GM21717 (cell line): ENCODE results near the gene ASIP.
"Not testable (repeated sequence)": the region's sequence is repeated elsewhere in the genome, so short reads cannot be mapped to it uniquely, and the experiment has no call there.

Experiments
- ATAC-seq: cut with Tn5 transposase; IDR thresholded peaks from one replicate; pipeline ENCODE4 v1.9.1; 2021; ENCODE audit warnings: mild to moderate bottlenecking, moderate library complexity; ENCODE audit not compliant: unreplicated experiment

The ASIP gene

DNA sequence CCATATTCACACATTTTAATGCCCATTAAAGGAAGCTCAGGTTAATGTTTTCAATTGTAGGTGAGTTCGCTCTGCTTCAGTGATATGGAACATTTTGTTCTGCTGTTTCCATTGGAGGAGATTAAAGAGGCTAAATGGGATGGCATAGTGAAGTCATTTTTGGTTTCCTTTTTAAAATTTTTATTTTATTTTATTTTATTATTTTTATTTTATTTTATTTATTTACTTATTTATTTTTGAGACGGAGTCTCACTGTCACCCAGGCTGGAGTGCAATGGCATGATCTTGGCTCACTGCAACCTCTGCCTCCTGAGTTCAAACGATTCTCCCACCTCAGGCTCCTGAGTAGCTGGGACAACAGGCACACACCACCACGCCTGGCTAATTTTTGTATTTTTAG is 792 bp downstream of the ASIP start:
- not testable (repeated sequence) for ATAC-seq

DNA sequence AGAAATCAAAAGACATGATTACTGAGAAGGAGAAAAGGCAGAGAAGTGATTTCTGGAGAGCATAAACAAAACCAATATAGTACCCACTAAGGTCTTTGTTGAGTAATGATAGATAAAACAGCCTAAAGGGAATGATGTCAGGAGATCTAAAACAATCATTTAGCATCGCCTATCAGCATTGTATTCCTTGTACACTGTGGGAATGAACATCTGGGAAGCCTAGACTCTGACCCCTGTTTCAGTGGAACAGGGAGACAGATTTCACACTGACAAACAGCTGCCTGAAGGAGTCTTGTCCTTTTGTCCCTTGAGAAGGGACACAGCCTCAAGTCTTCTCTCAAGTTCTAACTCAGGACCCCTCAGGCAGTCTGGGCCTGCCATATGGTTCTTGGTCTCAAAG is 1.7 kb downstream of the ASIP start:
- no peak for ATAC-seq

DNA sequence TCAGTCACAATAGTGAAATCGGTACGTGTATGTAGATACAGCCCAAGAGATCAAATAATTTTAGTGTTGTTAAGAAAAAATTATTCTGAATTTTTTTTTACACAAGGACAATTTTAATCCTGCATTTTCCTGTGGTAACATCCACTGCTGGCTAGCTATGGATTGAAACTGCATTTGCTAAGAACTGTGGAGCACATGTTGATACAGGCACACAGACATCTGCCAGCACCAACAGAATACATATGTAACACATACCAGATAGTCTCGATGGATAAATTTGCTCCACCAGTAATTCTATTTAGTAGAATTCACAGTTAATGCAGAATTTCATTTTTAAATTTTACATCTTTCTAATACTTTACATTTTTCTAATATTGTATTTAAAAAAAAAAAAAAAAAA is 2.2 kb downstream of the ASIP start:
- ATAC-seq: no peak

DNA sequence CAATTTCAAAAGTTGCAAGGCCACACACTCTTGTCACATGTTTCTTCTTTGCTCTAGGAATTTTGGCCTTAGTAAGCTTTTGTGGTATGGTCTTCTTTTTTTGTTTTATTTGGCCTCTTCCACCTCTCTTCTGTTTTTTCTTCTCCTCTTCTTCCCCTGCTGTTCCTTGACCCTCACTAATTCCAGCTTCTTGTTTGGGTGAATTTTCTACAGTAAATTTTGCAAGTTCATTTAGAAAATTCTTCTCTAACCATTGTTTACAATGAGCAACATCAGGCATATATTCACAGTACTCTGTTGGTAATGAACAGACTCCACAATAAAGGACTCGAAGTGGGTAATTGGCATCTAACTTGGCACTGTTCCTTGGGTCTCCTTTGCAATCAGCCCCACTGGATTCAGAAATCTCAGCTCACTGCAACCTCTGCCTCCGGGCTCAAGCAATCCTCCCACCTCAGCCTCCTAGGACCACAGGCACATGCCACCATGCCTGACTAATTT is 5.0 kb downstream of the ASIP start:
- no peak for ATAC-seq

DNA sequence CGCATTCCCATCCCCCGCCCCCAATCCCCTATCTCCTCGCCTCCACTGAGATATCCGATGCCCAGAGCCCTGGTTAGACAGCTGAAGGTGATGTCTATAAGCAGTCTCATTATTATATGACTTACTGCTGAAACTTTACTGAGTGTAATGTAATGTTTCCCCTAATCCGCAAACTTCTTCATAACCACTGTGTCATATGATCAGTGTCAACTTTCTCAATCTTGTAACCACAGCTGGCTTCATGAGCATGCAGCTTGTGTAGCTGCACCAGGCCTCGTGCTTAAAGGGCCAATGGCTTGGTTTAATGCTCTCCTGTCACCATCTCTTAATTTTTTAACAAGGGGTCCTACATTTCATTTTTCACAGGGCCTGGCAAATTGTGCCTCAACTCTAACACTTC is 8.1 kb downstream of the ASIP start:
- ATAC-seq: no peak

DNA sequence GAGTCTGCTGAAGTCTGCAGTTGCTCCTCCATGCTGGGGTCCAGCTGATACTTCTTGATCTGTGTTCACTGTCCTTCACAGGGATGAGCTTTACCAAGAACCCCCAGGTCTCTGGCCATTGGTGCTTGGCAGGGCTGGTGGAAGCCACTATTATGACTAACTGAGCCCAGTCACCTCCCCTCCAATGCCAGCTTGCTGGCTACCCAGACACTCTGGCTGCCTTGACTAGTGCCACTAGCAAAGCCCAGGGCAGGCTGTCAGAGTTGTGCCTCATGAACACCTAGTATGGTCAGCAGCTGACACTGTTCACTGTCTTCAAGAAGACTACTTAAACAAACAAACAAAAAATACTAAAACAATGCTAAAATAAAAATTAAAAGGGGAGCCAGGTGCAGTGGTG is 8.8 kb downstream of the ASIP start:
- no peak for ATAC-seq

DNA sequence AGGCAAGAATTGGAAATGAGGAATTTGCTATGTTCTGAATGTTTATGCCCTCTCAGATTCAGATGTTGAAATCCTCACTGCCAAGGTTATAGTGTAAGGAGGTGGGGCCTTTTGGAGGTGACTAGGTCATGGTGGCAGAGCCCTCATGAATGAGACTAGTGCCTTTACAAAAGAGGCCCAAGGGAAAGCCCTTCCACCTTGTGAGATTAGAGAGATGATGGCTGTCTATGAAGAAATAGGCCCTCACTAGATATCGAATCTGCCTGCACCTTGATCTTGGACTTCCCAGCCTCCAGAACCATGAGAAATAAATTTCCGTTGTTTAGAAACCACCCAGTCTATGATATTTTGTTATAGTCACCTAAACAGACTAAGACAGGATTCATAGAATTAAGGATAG is 10.4 kb downstream of the ASIP start:
- ATAC-seq: no peak

DNA sequence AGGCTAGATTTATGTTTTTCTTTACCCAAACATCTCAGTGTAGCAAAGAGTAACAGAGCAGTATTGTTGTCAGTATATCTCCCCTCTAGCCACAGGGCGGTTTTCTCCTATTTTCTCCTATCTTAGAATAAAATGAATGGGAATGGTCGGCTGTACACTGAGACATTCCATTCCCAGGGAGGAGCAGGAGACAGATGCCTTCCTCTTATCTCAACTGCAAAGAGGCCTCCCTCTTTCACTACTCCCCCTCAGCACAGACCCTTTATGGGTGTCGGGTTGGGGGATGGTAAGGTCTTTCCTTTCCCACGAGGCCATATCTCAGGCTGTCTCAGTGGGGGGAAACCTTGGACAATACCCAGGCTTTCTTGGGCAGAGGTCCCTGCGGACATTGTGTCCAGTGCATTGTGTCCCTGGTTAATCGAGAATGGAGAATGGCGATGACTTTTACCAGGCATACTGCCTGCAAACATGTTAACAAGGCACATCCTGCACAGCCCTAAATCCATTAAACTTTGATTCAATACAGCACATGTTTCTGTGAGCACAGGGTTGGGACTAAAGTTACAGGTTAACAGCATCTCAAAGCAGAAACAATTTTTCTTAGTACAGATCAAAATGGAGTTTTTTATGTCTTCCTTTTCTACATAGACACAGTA is 11.3 kb downstream of the ASIP start:
- not testable (repeated sequence) for ATAC-seq

DNA sequence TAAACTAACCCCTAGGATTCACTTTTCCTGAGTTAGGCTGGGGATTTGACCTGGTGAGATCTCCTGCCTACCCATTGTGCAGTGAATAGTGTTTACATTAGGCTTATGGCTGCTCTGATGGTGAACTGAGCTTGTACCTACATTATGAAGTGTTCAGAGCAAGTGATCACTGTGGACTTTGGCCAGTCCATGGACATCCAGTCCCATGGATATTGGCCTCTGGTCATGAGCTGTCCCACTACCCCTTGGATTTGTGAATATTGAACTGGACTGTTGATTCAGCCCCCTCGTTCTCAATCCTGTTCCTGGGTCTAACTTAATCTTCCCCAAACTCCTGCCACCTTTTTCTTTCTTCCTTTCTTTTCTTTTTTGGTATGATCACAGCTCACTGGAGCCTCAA is 13.8 kb downstream of the ASIP start:
- no peak for ATAC-seq

DNA sequence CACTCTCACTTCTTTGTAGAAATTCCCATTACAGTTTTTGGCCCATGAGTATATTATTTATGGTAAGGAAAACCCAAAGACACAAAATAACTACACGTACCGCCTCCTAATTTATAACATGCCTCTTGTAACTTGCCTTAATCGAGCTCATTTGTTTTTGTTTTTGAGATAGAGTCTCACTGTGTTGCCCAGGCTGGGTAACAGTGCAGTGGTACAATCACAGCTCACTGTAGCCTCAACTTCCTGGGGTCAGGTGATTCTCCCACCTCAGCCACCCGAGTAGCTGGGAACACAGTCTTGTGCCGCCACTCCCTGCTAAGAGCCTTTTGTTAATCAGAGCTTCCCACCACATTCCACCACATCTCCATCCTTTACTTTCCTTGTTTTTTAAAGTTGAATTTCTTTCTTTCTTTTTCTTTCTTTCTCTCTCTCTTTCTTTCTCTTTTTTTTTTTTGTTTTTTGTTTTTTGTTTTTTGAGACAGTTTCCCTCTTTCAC is 15.5 kb downstream of the ASIP start:
- no peak for ATAC-seq

DNA sequence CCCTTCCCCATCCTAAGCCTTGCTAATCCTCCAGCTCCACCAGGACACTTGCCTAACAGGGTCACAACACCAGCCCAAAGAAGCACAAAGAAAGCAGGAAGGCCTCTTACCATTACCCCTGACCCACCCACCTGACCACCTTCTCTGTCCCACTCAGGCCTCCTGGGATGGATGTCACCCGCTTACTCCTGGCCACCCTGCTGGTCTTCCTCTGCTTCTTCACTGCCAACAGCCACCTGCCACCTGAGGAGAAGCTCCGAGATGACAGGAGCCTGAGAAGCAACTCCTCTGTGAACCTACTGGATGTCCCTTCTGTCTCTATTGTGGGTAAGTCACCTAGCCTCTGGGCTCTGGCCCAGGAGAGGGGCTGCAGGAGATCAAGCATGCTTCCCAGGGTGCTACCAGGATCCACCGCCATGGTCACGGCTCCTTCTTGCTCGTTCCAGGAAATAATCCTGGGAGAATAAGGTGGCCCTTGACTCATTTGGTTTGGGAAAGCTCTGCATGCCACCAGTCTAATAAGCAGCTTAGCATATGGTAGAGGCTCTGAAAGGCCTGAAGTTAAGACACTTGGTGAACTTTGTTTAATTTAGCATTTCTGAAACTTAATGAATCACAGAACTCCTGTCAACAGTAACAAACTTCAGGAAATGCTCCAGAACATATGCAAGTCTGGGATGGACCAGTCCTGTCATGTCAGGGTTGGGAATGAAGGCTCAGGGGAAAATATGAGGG is 19.2 kb downstream of the ASIP start:
- no peak for ATAC-seq

DNA sequence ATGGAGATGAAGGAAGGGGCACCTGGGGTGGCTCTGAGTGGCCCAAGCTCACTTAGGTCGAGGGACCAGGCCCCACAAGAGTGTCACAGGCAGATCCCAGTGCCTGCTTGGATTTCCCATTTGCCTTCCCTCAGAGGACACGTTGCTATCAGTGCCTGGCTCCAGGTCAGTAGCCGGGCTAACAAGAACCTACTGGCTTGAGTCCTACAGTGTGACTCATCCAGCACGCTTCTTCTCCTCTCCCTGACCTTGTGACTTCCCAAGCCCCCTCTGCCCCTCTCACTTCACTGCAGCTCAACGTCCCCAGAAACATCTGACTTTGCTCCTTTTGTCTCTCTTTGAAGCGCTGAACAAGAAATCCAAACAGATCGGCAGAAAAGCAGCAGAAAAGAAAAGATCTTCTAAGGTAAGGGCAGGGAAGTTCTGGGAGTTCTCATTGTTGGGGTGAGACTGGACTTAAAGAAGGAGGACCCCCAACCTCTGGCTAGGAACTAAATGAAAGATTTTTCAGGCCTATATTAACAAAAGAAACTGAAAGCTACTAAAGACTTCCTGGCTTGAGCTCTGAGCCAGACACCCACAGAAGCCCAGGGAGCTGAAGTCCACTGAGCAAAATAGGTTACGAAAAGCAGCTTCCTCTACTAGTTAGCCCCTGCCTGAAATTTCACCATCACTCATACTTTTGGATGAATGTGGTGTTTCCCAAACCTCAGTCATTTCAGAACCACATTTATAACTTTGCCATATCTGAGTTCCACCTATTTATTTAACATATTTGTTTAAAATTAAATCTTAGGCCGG is 21.5 kb downstream of the ASIP start:
- no peak for ATAC-seq

DNA sequence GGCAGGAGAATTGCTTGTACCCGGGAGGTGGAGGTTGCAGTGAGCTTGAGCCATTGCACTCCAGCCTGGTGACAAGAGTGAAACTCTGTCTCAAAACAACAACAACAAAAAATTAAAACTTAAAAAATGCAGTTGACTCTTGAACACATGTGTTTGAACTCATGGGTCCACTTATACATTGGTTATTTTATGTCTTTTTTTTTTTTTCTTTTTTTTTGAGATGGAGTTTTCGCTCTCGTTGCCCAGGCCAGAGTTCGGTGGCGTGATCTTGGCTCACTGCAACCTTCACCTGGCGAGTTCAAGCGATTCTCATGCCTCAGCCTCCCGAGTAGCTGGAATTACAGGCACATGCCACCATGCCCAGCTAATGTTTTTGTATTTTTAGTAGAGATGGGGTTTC is 22.2 kb downstream of the ASIP start:
- ATAC-seq: not testable (repeated sequence)

DNA sequence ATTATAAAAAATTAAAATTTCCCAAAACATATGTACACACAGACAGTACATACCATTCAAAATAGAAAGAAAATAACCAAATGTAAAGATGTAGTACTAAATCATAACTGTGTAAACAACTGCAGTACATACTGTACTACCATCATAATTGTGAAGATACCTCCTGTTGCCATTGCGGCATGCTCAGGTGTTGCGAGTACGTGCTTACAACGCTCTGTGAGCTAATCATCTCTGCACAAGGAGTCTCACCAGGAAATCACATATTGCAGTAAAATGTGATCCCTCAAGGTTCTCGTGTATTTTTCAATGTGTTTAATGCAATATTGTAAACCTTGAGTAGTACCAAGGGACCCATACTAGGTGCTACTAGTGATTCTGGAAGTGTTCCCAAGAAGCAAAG is 22.9 kb downstream of the ASIP start:
- ATAC-seq: no peak

DNA sequence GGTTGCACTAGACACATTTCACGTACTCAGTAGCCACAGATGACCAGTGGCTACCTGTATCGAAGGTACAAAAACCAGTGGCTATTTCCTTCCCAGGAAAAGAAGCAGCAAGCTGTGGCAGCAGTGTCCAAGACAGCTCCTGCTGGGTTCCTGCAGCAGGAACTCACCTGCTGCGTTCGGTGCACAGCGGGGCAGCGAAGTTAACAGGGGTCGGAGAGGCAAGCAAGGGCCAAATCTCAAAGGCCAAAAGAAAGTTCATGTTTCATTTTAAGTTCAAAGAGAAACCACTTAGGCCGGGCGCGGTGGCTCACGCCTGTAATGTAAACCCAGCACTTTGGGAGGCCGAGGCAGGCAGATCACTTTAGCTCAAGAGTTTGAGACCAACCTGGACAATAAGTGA is 26.9 kb downstream of the ASIP start:
- no peak for ATAC-seq

DNA sequence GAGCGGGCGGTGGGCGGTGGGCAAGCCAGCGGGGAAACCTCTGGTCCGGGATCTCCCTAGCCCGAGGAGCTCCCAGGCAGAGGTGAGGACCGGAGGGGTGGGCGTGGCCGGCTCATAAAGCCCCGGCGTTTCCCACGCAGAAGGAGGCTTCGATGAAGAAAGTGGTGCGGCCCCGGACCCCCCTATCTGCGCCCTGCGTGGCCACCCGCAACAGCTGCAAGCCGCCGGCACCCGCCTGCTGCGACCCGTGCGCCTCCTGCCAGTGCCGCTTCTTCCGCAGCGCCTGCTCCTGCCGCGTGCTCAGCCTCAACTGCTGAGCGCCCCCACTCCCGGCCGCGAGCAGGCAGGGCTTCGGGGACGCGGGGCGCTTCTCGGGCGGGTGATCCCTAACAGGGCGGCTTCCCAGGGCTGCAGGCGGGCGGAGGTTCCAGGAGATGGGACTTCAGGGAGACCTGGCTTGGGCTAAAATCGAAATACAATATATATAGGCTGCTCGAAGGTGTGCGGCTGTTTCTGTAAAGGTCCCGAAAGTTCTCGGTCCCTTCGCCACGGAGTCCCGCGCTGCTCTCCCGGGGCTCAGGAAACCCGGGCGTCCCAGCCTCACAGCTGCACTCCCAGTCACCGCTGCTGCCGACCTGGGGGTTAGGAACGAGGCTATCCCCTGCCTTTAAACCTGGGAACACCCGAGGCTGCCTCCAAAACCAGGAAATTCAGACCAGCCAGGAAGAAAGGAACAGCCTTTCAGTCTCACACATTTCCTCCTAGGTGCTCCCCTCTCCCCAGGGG is 27.8 kb downstream of the ASIP start:
- no peak for ATAC-seq

DNA sequence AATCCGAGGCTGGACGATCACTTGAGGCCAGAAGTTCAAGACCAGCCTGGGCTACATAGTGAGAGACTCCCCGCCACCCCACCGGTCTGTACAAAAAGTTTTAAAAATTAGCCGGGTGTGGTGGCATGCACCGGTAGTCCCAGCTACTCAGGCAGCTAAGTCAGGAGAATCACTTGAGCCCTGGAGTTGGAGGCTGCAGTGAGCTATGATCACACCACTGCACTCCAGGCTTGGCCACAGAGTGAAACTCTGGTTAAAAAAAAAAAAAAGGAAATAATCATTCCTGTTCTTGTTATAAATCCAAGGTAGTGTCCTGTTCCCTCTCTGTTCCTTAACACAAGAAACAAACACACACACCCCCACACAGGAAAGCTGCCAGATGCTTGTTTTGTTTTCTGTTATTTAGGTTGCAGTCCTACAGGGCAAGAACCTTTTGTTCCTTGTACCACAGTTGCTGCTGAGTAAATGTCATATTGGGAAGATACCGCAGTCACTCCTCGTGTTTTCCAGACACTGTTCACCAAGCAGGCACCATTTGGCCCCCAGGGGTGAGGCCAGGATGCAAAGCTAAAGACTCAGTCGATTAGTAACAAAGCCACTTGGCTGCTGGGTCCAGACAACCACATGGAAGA is 28.9 kb downstream of the ASIP start:
- no peak for ATAC-seq

DNA sequence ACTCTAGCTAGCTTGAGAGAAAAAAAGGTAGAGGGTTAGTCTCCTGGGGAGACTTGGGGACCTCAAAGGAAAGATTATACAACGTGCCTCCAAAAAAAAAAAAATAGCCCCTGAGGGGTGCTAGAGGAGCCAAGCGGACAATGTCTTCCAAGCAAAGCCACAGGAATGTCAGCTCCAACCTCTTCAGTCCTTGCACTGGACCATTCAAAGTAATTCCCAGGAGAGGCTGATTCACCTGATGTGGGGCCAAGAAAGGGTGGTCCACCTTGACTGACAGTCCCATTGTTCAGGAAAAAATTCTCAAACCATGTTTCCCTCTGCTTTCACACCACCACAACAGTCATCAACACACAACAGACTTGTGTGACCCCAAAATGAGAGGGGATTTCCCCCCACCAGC is 30.7 kb downstream of the ASIP start:
- no peak for ATAC-seq

DNA sequence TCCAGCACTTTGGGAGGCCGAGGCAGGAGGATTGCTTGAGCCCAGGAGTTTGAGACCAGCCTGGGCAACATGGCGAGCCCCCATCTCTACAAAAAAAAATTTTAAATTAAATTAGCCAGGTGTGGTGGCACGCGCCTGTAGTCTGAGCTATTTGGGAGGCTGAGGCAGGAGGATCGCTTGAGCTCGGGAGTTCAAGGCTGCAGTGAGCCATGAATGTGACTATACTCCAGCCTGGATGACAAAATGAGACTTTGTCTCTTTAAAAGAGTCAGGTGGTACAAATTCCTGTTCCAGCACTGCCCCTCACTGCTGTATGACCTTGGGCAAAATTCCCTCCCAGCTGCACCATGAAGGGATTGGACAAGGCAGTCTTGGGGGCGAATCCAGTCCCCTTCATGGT is 33.5 kb downstream of the ASIP start:
- ATAC-seq: no peak

DNA sequence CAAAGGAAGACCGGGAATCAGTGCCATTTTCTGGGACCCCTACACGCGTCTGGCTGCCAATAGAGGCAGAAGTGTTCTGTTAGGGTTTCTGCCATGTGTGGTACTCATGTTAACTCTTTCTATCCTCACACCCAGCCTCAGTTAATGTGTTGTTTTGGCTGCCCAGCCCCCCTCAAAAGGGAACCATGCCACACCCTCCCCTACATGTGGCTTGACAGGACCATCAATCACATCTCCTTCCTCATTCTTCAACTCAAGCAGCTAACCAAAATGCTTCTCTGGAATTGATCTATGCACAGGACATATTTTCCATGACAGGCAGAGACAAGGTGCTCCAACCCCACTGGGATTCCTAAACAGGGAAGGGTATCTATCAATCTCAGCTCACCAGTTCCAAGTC is 40.0 kb downstream of the ASIP start:
- ATAC-seq: no peak
